DND-41 (cell line): ENCODE results near the gene LRRC32.

Experiments
- CTCF ChIP-seq: IDR thresholded peaks from 2 replicates; pipeline ENCODE4 v1.5.1; 2012; ENCODE audit warnings: borderline replicate concordance, low read length, moderate library complexity, mild to moderate bottlenecking; ENCODE audit not compliant: poor library complexity, severe bottlenecking; ENCODE audit errors: extremely low read depth
- EZH2 ChIP-seq: IDR thresholded peaks from 3 replicates; pipeline ENCODE4 v1.6.1; 2012; ENCODE audit warnings: borderline replicate concordance, low read depth, mild to moderate bottlenecking, moderate library complexity, low read length, inconsistent platforms; ENCODE audit not compliant: severe bottlenecking

GRCh38 chr11:76661834-76662434 is 8.6 kb downstream of the LRRC32 start:
- TF ChIP-seq CTCF (no peak), EZH2 (no peak)
